ENCODE data around the gene MKI67. TPM values are rescaled to one million over a fixed set of nuclear protein-coding genes. Genes with fewer than 3 reads are reported as not detected.

MKI67 gene
- total and polyA plus RNA-seq, 9 of the 15 experiments (the other 6 are each of a cell fraction or from before 2014, with no cell fraction given), result 11.8 to 86.5 (median 36.0) TPM

GRCh38 chr10:128096486-128097199 lies 29.6 kb downstream of the MKI67 start (continued):
- TF ChIP-seq RBBP5 (IDR thresholded peaks at IDR 0.05; ENCODE audit: borderline replicate concordance, insufficient read depth, low read length, poor library complexity, severe bottlenecking) (no peak), TRIM24 (IDR thresholded peaks at IDR 0.05) (no peak), NR0B1 (IDR thresholded peaks at IDR 0.05; ENCODE audit: partially characterized antibody) (no peak), UBTF (IDR thresholded peaks at IDR 0.05; ENCODE audit: borderline replicate concordance in 1 of 2, low read depth in 2 of 2, low read length in 2 of 2) (no peak), NR2C1 (IDR thresholded peaks at IDR 0.05) (no peak), NR2C1 (tag; IDR thresholded peaks at IDR 0.05) (no peak), MEF2A (IDR thresholded peaks at IDR 0.05; ENCODE audit: control insufficient read depth, low read depth, low read length) (no peak), MIER1 (IDR thresholded peaks at IDR 0.05; ENCODE audit: low read depth) (no peak), POLR2G (IDR thresholded peaks at IDR 0.05; ENCODE audit: low read depth, low read length) (no peak), OTX1 (CRISPR knock-in tag; IDR thresholded peaks at IDR 0.05) (no peak), ZNF347 (CRISPR knock-in tag; IDR thresholded peaks at IDR 0.05; ENCODE audit: low read depth) (no peak), ZNF24 (IDR thresholded peaks at IDR 0.05) (no peak), PTRF (tag; IDR thresholded peaks at IDR 0.05) (no peak)

Measured in K562 (cell line).